HCT116 (cell line): ENCODE data around the gene VIPR1. TPM values are rescaled to one million over a fixed set of nuclear protein-coding genes. Genes with fewer than 3 reads are reported as not detected.

Source experiments
- ATAC-seq: fragments of 200-7000 bp; cut with Tn5 transposase; 2 replicates; pipeline ENCODE4 v1.9.1; 2020; ENCODE audit warnings: mild to moderate bottlenecking, moderate library complexity
- BruUV-seq: library from RNA; stranded (reverse); fragments of 400-500 nt; replicated peaks from 2 replicates; lab custom pipeline; 2021; lab: Mats Ljungman, UMichigan
- CTCF ChIA-PET: fragments of 300-600 bp; sonication (Branson Sonifier 250); formaldehyde crosslinking; loops from one replicate; lab custom pipeline; 2021; ENCODE audit warnings: antibody characterized with exemption; lab: Charles Lee
- POLR2A ChIA-PET: fragments of 300-600, 350-600 bp; sonication (Branson Sonifier 250); formaldehyde crosslinking; loops from one replicate; lab custom pipeline; 2021; ENCODE audit warnings: antibody characterized with exemption; lab: Charles Lee
- RAD21 ChIA-PET, 2 experiments: fragments of 300-600 bp; sonication (Branson Sonifier 250); formaldehyde crosslinking; loops; one replicate each; lab custom pipeline; 2023; ENCODE audit warnings: low total read pairs in 2 of 2; ENCODE audit not compliant: uncharacterized antibody in 2 of 2, unreplicated experiment in 2 of 2, low non-redundant PET in 1 of 2; lab: Charles Lee
- DNase-seq: peaks from one replicate; pipeline ENCODE4 v3.0.0-alpha.2; 2010; ENCODE audit warnings: low read depth, low spot score
- H2AFZ ChIP-seq: fragments of 200-600 bp; shearing (Covaris generic), sonication (generic); 2 replicates; pipeline ENCODE4 v1.6.1; 2017; ENCODE audit warnings: low read depth, mixed run types, mixed read lengths, antibody characterized with exemption, low read length; ENCODE audit not compliant: poor library complexity, severe bottlenecking
- H3K27ac ChIP-seq: 2 replicates; pipeline ENCODE4 v1.5.1; 2012; ENCODE audit warnings: low read depth, low read length
- H3K27me3 ChIP-seq: fragments of 200-600 bp; sonication (generic); 2 replicates; pipeline ENCODE4 v1.6.1; 2016; ENCODE audit warnings: mixed run types, low read length, mixed read lengths; ENCODE audit not compliant: insufficient read depth
- H3K36me3 ChIP-seq, 2 experiments: fragments of 200-500 bp in 1 of 2; fragments of 200-600 bp in 1 of 2; sonication (Bioruptor generic) in 1 of 2; sonication (generic) in 1 of 2; 2 replicates each; pipeline versions ENCODE4 v1.5.1 to v1.6.1; 2014 to 2016; ENCODE audit warnings: low read length in 2 of 2, inconsistent platforms in 1 of 2, mixed read lengths in 1 of 2, mixed run types in 1 of 2; ENCODE audit not compliant: insufficient read depth in 2 of 2, control insufficient read depth in 1 of 2
- H3K4me1 ChIP-seq, 2 experiments: fragments of 200-600 bp in 1 of 2; sonication (generic) in 1 of 2; 2 replicates each; pipeline versions ENCODE4 v1.5.1 to v1.6.1; 2012 to 2017; ENCODE audit warnings: low read length in 2 of 2, inconsistent platforms in 1 of 2, mild to moderate bottlenecking in 1 of 2, mixed read lengths in 1 of 2, mixed run types in 1 of 2, moderate library complexity in 1 of 2; ENCODE audit not compliant: insufficient read depth in 2 of 2, control insufficient read depth in 1 of 2
- H3K4me2 ChIP-seq: fragments of 200-600 bp; sonication (generic); 2 replicates; pipeline ENCODE4 v1.6.1; 2017; ENCODE audit warnings: mixed run types, low read length, mixed read lengths
- H3K4me3 ChIP-seq, 2 experiments: fragments of 200-600 bp in 1 of 2; sonication (generic) in 1 of 2; replicated peaks in 1 of 2; 2 replicates each; pipeline ENCODE4 v1.5.1; 2011 to 2016; ENCODE audit warnings: low read length in 2 of 2, control low read depth in 1 of 2, low read depth in 1 of 2, mild to moderate bottlenecking in 1 of 2, mixed read lengths in 1 of 2, mixed run types in 1 of 2
- H3K79me2 ChIP-seq: fragments of 200-600 bp; sonication (generic); 2 replicates; pipeline ENCODE4 v1.6.1; 2017; ENCODE audit warnings: mild to moderate bottlenecking, mixed run types, low read length, moderate library complexity, mixed read lengths; ENCODE audit not compliant: insufficient read depth
- H3K9ac ChIP-seq: fragments of 200-600 bp; sonication (generic); 2 replicates; pipeline ENCODE4 v1.6.1; 2016; ENCODE audit warnings: low read length, mixed read lengths
- H3K9me2 ChIP-seq: fragments of 200-600 bp; sonication (generic), shearing (Covaris generic); 2 replicates; pipeline ENCODE4 v1.6.1; 2017; ENCODE audit warnings: mixed run types, mild to moderate bottlenecking, moderate library complexity; ENCODE audit not compliant: insufficient read depth
- H3K9me3 ChIP-seq, 2 experiments: fragments of 200-500 bp in 1 of 2; fragments of 200-600 bp in 1 of 2; sonication (Bioruptor generic) in 1 of 2; sonication (generic) in 1 of 2; 2 replicates each; pipeline ENCODE4 v1.6.1; 2014 to 2017; ENCODE audit warnings: low read length in 2 of 2, mixed read lengths in 2 of 2, inconsistent platforms in 1 of 2, low read depth in 1 of 2, mild to moderate bottlenecking in 1 of 2, mixed run types in 1 of 2, moderate library complexity in 1 of 2; ENCODE audit not compliant: control insufficient read depth in 1 of 2, insufficient read depth in 1 of 2
- H4K20me1 ChIP-seq: fragments of 200-600 bp; sonication (generic), shearing (Covaris generic); 2 replicates; pipeline ENCODE4 v1.6.1; 2017; ENCODE audit warnings: mixed run types, mild to moderate bottlenecking, moderate library complexity; ENCODE audit not compliant: insufficient read depth
- CBX3 ChIP-seq: IDR thresholded peaks from 2 replicates; pipeline ENCODE4 v1.6.1; 2012; ENCODE audit warnings: low read depth
- CEBPB ChIP-seq: IDR thresholded peaks from 2 replicates; pipeline ENCODE4 v1.6.1; 2012; ENCODE audit warnings: low read depth
- EGR1 ChIP-seq: IDR thresholded peaks from 2 replicates; pipeline ENCODE4 v1.6.1; 2012; ENCODE audit warnings: low read depth
- ELF1 ChIP-seq: IDR thresholded peaks from 2 replicates; pipeline ENCODE4 v1.6.1; 2012; ENCODE audit warnings: low read depth, borderline replicate concordance
- EZH2 ChIP-seq: fragments of 200-600 bp; sonication (generic); IDR thresholded peaks from 2 replicates; pipeline ENCODE4 v1.6.1; 2017; ENCODE audit warnings: antibody characterized with exemption, mixed run types
- EZH2phosphoT487 ChIP-seq: fragments of 200-600 bp; IDR thresholded peaks from 2 replicates; pipeline ENCODE4 v1.6.1; 2018; ENCODE audit warnings: antibody characterized with exemption, borderline replicate concordance
- FOSL1 ChIP-seq: IDR thresholded peaks from 2 replicates; pipeline ENCODE4 v1.6.1; 2012; ENCODE audit warnings: low read depth
- JUND ChIP-seq: IDR thresholded peaks from 2 replicates; pipeline ENCODE4 v1.6.1; 2012
- RAD21 ChIP-seq: IDR thresholded peaks from 2 replicates; pipeline ENCODE4 v1.6.1; 2012; ENCODE audit warnings: low read depth, mild to moderate bottlenecking
- REST ChIP-seq: IDR thresholded peaks from 2 replicates; pipeline ENCODE4 v1.6.1; 2012; ENCODE audit warnings: low read depth
- SIN3A ChIP-seq: IDR thresholded peaks from 2 replicates; pipeline ENCODE4 v1.6.1; 2012; ENCODE audit warnings: low read depth
- SP1 ChIP-seq: IDR thresholded peaks from 2 replicates; pipeline ENCODE4 v1.6.1; 2012; ENCODE audit warnings: low read depth
- TCF7L2 ChIP-seq: IDR thresholded peaks from 2 replicates; pipeline ENCODE4 v1.7.0; 2011; ENCODE audit warnings: borderline replicate concordance, inconsistent platforms; ENCODE audit not compliant: insufficient read depth, insufficient read length; ENCODE audit errors: extremely low read depth
- YY1 ChIP-seq: IDR thresholded peaks from 2 replicates; pipeline ENCODE4 v1.6.1; 2011; ENCODE audit warnings: low read length, low read depth, moderate library complexity, mild to moderate bottlenecking; ENCODE audit not compliant: insufficient replicate concordance; ENCODE audit errors: extremely low read depth
- ZNF274 ChIP-seq: fragments of 200-500 bp; sonication (Bioruptor generic); IDR thresholded peaks from 2 replicates; pipeline ENCODE4 v1.6.1; 2014; ENCODE audit warnings: mild to moderate bottlenecking, low read depth, low read length, inconsistent platforms
- intact Hi-C: fragments of 100-400 bp; cut with micrococcal nuclease; formaldehyde crosslinking; loops from 2 replicates; pipeline ENCODE4 v1.10.0; 2022
- total RNA-seq: library from RNA; stranded (reverse); gene quantifications from one replicate; pipeline ENCODE4 v1.2.1, GENCODE V29; 2021; ENCODE audit not compliant: unreplicated experiment

The VIPR1 gene
- total RNA-seq, 1 experiment from 2014 or later = 9.6 TPM

GRCh38 chr3:42550250-42550649 lies 47.8 kb downstream of the VIPR1 start (continued):
- TF ChIP-seq RAD21 (no peak), REST (no peak)

GRCh38 chr3:42552830-42553229 lies 50.4 kb downstream of the VIPR1 start:
- Histone ChIP-seq H3K9ac (no peak overlapping the region), H3K4me2 (no peak overlapping the region), H3K27ac (no peak overlapping the region), H3K79me2 (no peaks in the 10 kb centered on the region), H3K9me2 (no peaks in the 10 kb centered on the region), H3K36me3 (peaks cover 11 to 22% of the 10 kb centered on the region in 2 experiments; a peak in 3 of 4 replicates), H3K4me1 (no peaks in the 10 kb centered on the region), H3K9me3 (no peaks in the 10 kb centered on the region), H4K20me1 (no peaks in the 10 kb centered on the region), H2AFZ (no peak overlapping the region), H3K27me3 (no peaks in the 10 kb centered on the region), H3K4me3 (no peak overlapping the region)
- intact Hi-C loops = loop anchor here (10.0 kb wide), 1 partner anchor 638 kb away; no protein-coding TSS in a partner anchor
- ChIA-PET RAD21 (no interaction called here), CTCF (interaction anchor here (1.1 kb wide), 1 partner anchor 323 kb away, joined by 5 read pairs; no protein-coding TSS in a partner anchor), POLR2A (interaction anchor here (1.2 kb wide), 1 partner anchor 38 kb away, joined by 3 read pairs; the partner anchor contains the start of gene SS18L2)
- BruUV-seq = no TSS peak
- TF ChIP-seq SIN3A (no peak), CBX3 (no peak), JUND (no peak), ZNF274 (no peak), FOSL1 (no peak), EZH2 (no peak), EGR1 (no peak), TCF7L2 (no peak), ELF1 (no peak), SP1 (no peak), EZH2phosphoT487 (no peak), CEBPB (no peak), YY1 (no peak), REST (no peak)
- DNase-seq (no peak), ATAC-seq (no peak)
